DMS 273 treated with DMSO at 0.1 percent for 48 hours (cell line): ENCODE measurements around the gene TP73.
"Not testable (repeated sequence)": the region's sequence is repeated elsewhere in the genome, so short reads cannot be mapped to it uniquely, and the experiment has no call there.

Experiments used
- DNase-seq: peaks from one replicate; lab custom pipeline; 2025; lab: John Stamatoyannopoulos, UW

TP73 gene

DNA sequence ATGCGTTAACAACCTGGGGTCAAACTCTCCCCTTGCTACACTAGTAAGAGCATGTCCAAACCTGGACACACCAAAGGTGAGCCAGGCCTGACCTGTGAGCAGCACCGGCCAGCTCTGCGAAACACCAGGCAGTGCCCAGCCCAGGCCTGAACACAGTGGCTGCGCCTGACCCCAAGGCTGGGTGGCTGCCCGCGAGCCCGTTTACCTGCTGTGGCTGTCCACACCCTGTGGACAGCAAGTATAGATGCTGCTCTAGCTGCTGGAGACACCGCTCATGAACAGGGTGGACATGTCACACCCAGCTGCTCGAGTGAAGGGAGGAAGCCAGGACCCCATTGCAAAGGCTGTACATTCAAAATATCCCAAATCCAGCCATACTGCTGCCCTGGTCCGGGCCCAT, 92.3 kb downstream of the TP73 start:
- no peak for DNase-seq

DNA sequence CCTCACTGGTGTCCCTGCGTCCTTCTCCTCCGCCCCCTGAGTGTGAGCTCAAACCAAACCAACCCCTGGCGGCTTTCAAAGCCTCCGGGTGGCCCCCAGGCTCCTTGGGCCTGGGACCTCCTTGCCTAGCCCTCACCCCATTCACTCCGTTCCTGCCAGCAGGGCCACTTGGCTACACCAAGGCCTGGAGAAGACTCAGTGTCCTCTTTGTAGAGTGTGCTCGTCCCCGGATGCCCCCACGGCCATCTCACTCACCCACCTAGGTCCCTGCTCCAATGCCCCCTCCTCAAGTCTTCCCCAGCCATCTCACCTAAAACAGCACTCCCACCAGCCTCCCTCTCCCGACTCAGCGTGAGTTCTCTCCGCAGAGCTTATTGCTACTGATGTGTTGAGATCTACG, 92.8 kb downstream of the TP73 start:
- no peak for DNase-seq

DNA sequence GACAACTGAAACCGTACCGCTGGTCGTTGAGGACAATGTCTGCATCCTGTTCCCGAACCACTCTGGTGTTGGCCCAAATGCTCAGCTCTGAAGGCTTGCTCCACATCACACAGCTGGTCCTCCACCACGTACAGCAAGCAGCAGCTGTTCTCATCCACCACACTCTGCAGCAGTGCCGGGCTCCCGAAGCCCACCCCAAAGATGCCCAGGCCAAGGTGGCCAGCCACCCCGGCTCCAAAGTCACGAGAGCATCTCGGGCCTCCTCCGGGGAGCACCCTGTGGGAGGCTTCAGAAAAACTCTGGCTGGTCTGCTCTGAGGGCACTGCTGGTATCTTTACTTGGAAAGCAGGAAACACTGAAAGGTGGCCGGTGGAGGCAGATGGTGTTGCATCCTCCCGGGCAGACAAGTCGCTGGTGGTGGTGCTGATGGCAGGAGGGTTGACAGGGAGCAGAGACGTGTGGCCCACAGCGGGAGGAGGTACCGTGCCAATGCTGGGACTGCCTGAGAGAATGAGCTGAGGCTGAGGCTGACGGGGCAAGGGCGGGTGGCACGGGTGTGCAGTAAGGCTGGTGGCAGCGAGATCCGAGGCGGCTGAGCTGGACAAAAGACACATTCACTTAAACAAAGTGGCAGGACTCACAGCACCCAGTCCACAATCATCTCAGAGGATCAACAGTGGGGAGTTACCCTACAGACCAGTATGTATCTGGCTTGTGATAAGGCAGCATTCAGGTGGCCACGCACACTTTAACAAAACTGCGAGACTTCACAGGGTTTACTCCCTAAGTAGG, 93.5 kb downstream of the TP73 start:
- no peak for DNase-seq

DNA sequence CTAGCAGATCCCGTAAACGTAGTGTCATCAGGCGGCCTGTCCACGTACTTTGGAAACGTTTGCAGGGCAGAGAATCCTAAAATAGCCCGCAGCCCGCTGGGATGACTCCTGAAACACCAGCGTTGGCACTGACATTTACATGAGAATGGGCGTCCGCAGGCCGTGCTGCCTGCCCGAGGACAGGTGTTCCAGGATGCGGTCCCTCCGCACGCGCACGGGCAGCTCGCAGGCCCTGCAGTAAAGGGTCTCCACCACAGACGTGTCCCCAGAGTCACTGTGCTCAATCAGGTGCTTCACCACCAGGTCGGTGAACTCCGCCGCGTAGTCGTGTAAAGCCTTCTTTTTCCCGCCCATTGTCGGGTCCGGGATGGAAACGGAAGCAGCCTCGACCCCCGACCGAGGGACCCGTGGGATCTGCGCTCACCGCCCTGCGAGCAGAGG, 94.1 kb downstream of the TP73 start:
- no peak for DNase-seq

DNA sequence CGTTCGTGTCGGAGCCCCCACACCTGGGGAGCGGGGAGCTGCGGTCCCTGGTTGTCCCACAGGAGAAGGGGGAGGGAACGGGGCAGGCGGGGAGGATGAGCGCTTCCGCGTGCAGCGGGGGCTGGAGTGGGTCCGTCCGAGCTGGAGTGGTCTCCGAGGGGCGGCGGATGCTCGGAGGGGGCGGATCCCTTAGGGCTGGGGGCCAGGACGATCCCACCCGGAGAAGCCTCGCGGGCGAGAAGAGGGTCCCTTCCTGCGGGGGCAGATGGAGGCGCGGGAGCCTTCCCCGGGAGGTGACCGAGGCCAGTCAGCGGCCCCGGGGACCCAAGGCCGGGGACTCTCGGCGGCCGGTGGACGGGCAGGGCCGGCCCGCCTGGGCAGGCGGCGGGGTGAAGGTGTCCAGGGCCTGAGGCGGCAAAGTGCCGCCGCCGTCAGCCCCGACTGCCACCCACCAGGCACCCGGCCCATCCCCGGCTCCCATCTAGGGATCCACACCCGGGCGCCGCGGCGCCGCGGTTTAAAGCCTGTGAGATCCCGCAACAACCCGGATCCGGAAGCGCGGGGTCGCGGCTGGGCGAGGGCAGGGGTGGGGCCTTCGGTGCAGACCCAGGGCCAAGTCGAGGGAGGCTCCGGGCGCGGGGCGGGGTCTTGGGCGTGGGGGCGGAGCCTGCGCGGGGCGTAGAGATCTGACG, 94.7 kb downstream of the TP73 start:
- DNase-seq, result peak; percentile 12

DNA sequence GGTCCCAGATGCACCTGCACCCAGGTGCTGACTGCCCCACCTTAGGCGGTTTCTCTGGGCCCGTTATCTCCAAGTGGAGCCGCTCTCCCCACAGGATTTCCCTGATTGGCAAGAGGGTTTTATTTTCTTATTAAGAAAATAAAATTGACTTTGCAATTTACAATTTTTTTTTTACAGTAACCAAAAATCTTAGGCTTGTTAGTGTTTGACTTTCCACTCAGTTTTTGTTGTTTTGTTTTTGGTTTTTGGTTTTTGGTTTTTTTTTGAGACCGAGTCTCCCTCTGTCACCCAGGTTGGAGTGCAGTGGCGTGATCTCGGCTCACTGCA, 95.2 kb downstream of the TP73 start:
- no peak for DNase-seq

DNA sequence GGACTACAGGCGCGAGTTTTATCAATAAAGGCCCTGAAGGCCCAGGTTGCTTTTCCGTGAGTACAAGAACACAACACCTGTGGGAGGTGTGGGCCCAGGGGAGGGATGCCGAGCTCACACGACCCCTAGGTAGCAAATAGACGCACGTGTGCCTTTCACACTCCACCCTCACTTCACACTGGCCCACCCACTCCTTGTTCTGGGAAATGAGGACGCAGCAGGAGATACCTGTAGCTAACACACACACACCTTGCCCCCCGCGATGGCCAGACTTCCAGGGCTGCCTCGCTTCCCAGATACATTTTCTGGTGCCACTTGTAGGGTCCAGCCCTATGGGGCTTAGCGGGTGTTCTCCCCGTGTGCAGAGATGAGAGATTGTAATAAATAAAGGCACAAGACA, 95.6 kb downstream of the TP73 start:
- no peak for DNase-seq

DNA sequence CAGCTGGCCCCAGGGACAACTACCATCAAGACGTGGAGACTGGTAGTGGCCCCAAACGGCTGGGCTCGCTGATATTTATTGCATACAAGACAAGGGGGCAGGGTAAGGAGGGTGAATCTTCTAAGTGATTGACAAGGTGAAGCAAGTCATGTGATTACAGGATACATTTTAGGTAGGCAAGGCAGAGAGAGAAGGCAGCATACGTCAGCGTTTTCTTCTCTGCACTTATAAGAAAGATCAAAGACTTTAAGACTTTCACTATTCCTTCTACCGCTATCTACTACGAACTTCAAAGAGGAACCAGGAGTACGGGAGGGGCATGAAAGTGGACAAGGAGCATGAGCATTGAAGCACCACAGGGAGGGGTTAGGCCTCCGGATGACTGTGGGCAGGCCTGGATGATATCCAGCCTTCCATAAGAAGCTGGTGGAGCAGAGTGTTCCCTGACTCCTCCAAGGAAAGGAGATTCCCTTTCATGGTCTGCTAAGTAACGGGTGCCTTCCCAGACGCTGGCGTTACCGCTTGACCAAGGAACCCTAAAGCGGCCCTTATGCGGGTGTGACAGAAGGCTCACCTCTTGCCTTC, 96.1 kb downstream of the TP73 start:
- not testable (repeated sequence) for DNase-seq

DNA sequence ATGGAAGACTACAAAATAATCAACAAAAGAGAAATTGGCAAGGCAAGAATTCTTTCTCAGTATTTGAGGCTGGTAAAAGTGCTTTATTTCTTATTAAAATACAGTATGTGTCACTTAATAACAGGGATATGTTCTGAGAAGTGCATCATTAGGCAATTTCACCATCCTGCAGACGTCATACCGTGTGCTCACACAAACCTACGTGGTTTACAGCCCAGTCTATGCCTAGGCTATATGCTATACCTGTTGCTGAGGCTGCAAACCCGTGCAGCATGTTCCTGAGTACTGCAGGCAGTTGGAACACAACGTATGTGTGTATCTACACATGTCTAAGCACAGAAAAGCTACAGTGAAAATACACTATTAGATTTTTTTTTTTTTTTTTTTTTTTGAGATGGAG, 97.2 kb downstream of the TP73 start:
- no peak for DNase-seq

DNA sequence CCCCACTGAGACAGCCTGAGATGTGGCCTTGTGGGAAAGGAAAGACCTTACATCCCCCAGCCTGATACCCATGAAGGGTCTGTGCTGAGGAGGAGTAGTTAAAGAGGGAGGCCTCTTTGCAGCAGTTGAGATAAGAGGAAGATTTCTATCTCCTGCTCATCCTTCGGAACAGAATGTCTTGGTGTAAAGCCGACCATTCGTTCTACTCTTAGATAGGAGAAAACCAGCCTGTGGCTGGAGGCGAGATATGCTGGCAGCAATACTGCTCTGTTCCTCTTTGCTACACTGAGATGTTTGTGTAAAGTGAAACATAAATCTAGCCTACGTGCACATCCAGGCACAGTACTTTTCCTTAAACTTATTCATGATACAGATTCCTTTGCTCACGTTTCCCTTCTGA, 98.4 kb downstream of the TP73 start:
- no peak for DNase-seq

DNA sequence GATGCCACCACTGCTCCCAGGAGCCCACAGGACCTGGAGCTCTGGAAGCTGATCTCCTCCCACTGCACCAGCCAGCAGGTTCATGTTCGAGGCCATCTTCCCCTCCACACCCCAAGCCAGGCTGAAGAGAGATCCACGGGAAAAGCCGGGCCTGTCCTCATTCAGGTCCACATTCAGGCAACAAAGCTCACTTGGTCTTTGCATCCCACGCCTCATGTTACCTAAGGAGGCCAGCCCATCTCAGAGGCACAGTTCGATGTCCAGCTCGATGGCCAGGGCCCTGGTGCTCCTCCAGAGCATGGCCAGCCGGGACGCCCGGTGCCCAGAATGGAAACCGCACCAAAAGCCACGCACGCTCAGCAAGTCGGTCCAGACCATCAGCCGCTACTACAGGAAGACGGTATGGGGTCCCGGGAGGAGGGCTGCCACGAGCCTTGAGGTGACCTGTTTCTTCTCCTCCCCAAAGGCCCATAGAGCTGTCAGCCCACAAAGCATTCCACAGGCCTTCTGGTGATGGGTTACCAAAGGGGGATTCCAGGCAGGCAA, 100.2 kb downstream of the TP73 start, which contains the start of gene CCDC27:
Gene CCDC27, plus strand, starts transcription at position 51 of the 546 bp plus-strand sequence. Its CDS starts 32 bp downstream, at position 83.
- no peak for DNase-seq

DNA sequence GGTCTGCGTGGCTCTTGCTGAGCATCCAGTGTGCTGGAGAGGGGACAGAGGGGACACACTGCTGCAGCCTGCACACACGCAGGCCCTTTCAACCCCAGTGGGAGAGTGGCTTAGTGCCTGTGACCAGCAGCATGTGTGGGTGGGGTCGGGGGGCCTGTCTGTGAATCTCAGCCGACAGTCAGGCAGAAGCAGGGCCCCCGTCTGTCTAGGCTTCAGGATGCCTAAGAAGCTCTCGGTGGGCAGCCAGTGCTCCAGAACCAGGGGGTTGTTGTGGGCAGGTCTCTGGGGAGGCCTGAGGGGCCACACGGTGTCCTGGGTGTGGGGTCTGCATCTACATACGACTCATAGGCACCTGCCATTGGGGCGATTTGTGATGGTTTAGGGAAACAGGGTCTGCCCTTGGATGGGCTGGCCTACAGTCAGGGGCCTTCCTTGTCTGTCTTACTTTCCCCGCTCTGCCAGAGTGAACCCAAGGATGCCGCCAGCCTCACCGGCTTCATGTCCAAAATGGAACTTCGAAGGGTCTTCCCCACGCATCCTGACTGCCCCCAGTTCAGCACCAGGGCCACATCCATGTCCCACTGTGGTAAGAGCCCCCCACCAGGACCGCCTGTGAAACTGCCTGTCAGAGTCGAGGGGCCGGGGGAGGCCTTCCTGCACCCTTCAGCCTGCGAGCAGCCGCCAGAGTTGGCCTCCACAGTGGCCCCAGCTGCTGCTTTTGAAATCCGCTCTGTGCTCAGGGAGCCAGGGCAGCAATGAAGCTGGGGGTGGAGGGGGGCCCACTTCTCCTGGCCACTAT, 101.5 kb downstream of the TP73 start:
- DNase-seq, result no peak

DNA sequence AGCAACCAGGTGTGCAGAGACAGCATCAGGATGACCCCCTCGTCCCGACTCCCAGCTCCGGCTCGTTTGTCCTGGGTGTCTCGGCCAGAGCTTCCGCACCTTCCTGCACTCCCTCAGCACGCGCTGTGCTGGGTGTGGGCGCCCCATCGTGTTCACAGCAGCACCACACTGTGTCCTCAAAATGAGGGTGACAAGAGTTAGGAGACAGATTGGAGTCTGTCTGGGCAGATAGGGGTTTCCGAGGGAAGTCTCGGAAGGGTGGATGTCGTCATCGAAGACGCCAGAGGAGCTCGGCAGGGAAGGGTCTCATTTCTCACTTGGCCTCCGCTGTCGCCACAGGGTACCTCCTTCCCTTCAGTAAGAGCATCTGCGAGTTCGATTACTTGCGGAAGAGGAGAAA, 104.1 kb downstream of the TP73 start:
- DNase-seq, result no peak

DNA sequence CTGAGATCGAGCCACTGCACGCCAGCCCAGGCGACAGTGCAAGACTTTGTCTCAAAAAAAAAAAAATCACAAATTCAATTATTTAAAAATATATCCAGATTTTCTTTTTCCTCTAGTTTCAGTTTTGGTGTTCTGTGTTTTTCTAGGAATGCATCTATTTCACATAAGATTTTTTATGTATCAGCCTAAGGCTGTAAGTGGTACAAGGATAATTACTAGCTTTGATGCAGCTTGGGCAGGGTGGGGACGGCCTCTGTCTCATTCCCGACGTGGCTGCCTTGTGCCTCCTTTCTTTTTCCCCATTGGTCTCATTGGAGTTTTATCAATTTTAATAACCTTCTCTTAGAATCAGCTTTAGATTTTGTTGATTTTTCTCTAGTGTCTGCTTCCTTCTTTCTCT, 106.8 kb downstream of the TP73 start:
- DNase-seq, result no peak

DNA sequence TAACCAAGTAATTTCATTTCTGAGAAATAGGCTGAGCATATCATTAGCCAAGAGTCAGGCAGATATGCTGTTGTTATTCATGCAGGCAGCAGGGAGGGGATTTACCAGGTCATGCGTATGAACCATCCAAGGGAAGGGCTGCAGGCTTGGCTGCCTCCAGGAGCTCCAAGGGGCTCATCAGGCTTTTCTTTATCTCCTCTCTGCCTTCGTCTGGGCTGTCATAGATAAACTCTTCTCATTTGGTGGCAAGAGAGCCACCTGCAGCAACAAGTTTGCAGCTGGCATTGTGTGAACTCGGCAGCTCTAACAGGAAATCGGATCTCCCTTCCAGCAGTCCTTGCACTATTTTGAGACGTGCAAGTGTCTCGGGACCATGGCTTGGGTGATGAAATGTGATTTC, 107.5 kb downstream of the TP73 start:
- DNase-seq, result no peak

DNA sequence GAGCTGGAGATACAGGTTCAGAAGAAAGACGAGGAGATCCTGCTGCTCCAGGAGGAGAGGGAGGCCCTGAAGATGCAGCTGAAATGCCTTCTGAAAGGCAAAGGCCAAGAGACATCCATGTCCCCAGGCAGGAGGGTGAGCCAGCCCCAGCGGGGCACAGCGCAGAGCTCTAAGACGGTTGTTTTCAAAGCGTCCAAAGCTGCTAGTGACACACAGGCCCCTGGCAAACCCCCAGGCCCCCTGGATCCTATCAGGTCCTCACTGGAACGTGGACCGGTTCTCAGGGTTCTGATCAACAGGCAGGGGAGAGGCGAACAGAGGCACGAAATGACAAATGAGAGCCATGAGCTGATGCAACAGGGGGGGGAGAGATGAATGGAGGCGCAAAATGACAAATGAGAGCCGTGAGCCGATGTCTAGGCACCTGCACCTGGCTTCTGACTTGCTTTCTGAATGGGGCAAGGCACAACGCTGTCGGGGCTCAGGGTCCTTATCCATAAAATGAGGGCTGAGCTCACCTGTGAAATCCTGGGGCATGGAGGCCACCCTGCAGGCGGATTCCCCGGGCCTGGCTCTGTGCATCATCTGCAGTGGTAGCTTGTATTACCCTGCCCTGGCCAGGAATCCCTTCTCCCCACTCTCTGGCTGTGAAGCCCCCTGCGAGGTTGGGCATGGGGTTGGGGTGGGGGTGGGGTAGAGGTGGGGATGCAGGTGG, 109.1 kb downstream of the TP73 start:
- DNase-seq, result no peak

DNA sequence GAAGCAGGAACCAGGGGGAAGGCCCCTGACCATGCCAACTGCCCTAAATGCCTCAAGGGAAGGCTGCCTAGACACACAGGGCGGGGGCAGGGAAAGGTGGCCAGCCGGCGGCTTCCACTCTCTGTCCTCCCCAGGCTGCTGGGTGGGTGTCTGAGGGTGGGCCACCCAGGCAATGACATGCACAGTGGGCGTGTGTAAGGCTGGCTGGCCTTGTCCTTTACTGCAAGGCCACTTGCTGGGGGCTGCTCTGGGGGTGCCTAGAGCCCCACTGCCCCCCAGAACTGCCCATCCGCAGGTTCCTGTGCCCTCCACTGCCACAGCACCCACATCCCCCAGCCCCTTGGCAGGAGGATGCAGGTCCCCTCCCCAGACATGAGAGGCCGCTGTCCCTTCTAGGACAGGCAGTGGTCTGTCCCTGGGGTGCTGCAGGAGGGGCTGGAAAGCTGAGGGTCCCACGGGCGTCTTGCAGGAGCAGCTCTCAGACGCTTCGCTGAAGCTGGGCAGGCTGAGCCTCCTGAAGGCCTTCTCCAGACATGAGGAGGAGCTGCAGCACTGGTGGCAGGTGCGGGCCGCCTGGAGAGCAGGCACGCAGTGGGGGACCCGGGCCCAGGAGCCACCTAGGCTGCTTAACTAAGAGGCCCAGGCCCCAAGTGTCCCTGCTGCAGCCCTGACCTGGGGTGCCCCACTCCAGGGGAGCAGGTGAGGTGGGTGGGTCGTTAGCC, 110.0 kb downstream of the TP73 start:
- no peak for DNase-seq

DNA sequence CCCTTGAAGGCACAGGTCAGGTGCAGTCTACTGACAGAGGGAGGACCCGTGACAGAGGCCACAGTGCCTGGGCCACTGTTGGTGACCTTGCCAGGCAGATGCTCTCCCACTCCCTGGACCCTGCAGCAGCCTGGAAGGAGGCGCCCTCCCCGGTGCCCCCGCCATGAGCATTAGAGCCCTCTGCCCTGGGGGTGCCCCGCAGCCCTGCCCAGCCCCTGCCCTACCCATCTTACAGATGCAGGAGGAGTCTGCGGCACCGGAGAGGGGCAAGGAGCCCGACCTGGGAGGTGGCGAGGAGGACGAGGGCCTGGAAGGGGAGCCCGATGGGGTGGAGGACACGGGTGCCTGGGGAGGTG, 110.5 kb downstream of the TP73 start:
- DNase-seq, result no peak

DNA sequence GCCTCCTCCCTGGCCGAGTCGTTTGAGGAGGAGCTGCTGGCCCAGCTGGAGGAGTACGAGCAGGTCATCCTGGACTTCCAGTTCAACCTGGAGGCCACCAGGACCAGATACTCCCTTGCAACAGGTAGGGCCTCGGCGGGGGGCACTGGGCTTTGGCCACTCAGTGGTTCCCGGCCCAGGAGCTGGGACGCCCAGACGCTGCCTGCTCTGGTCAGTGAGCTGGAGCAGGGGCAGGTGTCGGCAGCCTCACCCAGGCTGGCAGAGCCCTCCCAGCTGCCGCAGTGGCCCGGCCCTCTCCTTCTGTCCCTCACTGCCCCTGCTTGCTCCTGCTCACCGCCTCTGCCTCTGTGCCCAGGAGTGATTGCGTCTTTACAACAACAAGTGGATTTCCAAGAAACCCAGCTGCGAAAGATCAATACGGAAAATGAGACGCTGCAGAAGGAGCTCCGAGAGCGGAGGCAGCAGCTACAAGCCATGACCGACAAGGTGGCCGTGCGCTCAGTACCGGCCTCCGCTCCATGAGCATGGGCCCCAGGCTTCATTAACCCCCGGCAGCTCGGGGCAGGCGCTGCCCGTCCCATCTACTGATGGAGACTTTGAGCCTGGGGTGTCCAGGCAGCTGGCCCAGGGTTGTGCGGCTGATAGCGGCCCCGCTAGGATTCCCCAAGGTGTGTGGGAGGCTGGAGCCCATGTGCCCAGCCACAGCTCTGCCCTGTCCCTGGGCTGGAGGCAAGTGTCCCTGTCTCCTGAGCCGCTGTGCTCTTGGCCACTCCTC, 111.2 kb downstream of the TP73 start:
- DNase-seq, result no peak

DNA sequence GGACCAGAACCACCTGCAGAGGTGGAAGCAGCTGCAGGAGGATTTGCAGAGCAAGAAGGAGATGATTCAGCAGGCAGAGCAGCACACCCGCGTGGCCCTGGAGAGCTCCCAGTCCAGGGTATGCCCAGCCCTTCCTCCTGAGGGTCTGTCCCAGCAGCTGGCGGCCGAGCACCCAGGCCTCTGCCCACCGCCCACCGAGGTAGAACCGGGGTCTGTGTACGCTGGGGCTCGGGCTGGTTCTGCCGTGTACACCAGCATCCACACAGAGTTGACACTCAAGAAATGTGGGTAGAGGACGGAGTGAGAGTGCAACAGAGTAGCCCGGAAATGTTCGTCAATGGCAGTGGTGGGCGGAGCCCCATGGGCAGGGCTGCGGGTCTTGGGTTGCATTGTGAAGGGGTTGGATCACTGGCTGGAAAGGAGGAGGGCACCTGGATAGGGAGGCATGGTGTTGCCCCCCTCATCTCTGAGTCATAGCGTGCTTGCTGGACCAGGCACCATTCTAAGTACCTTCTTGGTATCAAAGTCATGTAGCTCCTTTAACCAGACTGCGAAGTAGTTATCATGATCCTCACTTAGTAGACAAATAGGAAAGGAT, 115.1 kb downstream of the TP73 start:
- no peak for DNase-seq
